GM19043 (cell line): ENCODE results near the gene C5orf47.
A peak's percentile ranks its signal among the peaks of the same experiment; 100 is the strongest.

Experiments
- ATAC-seq: cut with Tn5 transposase; IDR thresholded peaks from one replicate; pipeline ENCODE4 v1.9.1; 2021; ENCODE audit warnings: low read depth; ENCODE audit not compliant: unreplicated experiment

C5orf47 gene

DNA sequence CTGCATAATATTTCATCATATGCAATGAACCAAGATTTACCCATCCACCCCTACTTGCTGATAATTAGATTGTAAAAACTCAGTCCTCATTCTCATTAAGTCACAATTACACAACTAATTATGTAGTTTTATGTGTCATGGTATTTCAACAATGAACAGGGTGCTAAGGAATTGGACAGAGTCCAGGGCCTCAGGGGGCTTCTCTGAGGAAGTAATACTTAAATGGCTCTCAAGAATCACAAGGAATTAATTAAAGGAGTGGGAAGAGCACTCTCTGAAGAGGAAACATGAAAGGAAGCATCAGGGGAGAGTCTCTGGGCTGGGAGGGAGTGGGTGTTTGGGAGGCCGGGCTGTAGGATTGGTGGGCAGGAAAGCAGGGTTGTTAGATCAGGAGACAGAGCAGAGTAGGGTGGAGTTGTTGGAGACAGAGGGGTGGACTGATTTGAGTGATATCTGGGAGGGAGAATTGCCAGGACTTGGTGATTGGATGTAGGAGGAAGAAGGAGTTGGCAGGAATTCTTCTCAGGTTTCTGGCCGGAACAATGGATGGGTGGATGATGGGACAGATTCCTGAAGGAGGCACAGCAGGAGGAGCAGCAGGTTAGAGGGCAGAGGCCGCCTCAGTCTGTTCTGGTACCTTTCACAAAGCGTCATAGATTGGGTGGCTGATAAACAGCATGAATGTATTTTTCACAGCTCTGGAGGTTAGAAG is 33.6 kb downstream of the C5orf47 start:
- ATAC-seq, result no peak

DNA sequence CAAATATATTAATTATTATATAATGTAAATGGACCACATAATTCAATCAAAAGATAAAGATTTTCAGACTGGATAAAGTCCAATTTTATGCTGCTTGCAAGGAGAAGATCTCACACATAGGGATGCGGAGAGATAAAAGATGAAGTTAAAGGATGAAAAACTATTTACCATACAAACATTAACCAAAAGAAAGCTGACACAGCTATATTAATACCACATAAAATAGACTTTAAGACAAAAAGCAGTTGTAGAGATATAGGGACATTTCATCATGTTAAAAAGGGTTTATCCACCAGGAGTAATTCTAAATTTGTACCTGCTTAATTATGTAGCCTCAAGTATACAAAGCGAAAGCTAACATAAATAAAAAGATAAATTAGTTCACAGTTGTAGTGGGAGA is 41.3 kb downstream of the C5orf47 start:
- no peak for ATAC-seq

GRCh38 chr5:174044466-174045254 is 55.7 kb downstream of the C5orf47 start:
- no peak for ATAC-seq

- ATAC-seq, result peak; percentile 96
Measured at GRCh38 chr5:174045470-174046025, 56.6 kb downstream of the C5orf47 start, which contains the start of gene NSG2. Gene NSG2, plus strand, starts transcription at chr5:174045706. Its CDS starts 1,050 bp downstream, at chr5:174046756.

DNA sequence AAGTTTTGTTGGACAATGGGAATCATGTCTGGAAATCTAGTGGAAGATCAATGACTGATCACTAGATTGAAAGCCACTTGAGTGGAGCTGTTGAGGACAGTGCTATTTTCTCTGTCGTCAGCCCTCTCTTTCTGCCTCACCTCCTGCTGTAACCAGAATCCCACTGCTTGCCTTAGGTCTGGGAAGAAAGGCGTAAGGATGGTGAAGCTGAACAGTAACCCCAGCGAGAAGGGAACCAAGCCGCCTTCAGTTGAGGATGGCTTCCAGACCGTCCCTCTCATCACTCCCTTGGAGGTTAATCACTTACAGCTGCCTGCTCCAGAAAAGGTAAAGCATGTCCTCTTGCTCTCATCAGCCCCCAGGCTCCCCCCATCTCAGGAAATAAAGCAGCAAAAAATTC is 57.6 kb downstream of the C5orf47 start:
- no peak for ATAC-seq

GRCh38 chr5:174047472-174048099 is 58.6 kb downstream of the C5orf47 start:
- ATAC-seq, result no peak

- no peak for ATAC-seq
Measured at GRCh38 chr5:174052636-174053035, 63.7 kb downstream of the C5orf47 start.

DNA sequence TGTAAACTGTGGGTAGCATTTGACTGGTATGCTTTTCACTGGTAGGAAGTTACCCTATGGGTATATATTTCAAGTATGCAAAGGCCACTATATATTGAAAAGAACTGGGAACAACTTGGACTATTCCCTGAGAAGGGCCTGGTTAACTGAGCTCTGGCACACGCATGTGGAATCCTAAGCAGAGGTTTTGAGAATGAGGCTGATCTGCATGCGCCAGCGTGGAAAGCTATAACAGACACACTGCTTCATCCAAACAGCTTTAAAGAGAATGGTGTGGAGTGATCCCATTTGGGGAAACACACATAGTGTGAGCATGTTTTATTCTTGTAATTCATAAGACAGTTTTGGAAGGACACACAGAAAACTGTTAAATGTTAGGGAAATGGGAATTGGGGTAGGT is 64.9 kb downstream of the C5orf47 start:
- ATAC-seq, result no peak
